ENCODE measurements around the gene TOMM6.

TOMM6 gene

DNA sequence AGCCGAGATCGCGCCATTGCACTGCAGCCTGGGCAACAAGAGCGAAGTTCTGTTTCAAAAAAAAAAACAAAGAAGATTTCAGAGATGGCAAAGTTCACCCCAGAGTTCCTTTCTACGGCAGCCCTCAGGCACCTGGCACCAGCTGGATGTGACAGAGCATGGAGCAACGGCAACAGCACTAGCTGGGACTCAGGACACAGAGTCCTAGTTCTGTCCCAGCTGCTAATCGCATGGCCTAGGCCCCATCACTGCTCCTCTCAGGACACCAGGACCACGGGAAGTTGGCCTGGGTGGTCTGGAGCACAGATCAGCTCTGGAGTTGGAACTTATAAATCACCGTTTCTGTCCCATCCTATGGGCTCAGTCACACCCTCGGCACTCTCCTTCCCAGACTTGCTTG lies 41.4 kb upstream of the TOMM6 start:
- no CpG with 5 or more reads among the region's 10 CpGs for WGBS, 2 donors (ENCODE audit: extremely low coverage in 2 of 2, insufficient read length in 2 of 2, insufficient replicate concordance in 1 of 2)

DNA sequence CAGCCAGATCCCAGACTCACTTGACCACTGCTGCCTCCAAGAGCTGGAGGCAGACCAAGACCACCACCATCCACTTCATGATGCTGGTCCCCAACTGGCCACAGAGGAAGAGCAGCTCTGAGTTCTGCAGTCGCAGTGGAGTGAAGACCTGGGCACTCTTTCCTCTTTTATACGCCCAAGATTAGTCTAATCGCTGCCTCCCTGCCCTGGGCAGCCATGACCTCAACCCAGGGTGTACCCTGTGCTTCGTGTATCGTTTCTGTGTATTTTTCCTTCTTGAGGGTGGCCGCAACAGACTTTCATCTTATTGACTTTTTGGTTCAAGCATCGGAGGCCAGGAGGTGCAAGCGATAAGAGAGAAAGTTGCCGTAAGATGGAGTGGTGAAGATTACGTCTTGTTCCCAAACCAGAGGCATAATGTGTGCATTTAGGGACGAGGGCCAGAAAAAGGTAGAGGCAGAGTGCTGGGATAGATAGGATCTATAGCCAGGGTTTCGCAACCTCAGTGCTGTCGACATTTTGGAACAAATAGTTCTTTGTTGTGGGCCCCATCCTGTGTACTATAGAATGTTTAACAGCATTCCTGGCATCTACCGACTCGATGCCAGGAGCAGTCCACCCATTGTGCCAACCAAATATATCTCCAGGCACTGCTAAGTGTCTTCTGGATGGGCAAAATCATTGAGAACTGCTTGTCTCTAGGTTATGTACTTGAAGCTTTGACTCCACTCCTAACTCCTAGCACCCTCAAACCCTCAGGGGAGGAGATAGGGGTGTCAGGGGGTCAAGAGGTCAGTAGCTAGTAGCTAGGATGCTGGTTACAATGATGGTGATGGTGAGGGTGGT lies 40.0 kb upstream of the TOMM6 start, which contains the start of gene PGC:
Gene PGC (minus strand): TSS at position 142 of the 846 bp plus-strand sequence. CDS start 63 bp downstream, at position 79.
- no peak within 1 kb of the TSS for H3K4ac ChIP-seq (ENCODE audit: low read length)
- H3K27me3 ChIP-seq (ENCODE audit: control insufficient read depth in 3 of 3, insufficient read depth in 3 of 3, low read depth in 1 of 3, low read length in 3 of 3), result peaks cover 0 to 55% (median 0%) of the 10 kb centered on the region in 3 experiments
- H4K91ac ChIP-seq (ENCODE audit: low read depth, low read length, poor library complexity), result no peak within 1 kb of the TSS
- no peak within 1 kb of the TSS for H3K27ac ChIP-seq (replicated peaks; ENCODE audit: low read length)
- H3K23ac ChIP-seq (ENCODE audit: low read depth, low read length, poor library complexity), result peak within 1 kb of the TSS; percentile 62
- no peak within 1 kb of the TSS for H2BK12ac ChIP-seq (ENCODE audit: low read length)
- no peaks in the 10 kb centered on the region for H3K36me3 ChIP-seq (replicated peaks in 1 of 2; ENCODE audit: control insufficient read depth in 2 of 2, insufficient read depth in 2 of 2, low read length in 2 of 2)
- no CpG with 5 or more reads among the region's 15 CpGs for WGBS, 2 donors (ENCODE audit: extremely low coverage in 2 of 2, insufficient read length in 2 of 2, insufficient replicate concordance in 1 of 2)
- peaks cover 0 to 2% of the 10 kb centered on the region in 2 donors for H3K9me3 ChIP-seq (replicated peaks in 1 of 2; ENCODE audit: control insufficient read depth in 2 of 2, insufficient read depth in 1 of 2, low read depth in 1 of 2, low read length in 2 of 2)
- no peak within 1 kb of the TSS for H3K18ac ChIP-seq (ENCODE audit: low read length)
- H2BK5ac ChIP-seq (ENCODE audit: low read length), result peak within 1 kb of the TSS; percentile 28
- no peak within 1 kb of the TSS for H2BK120ac ChIP-seq (ENCODE audit: low read depth, low read length)
- no peak within 1 kb of the TSS for H3K9ac ChIP-seq (ENCODE audit: low read depth, low read length, poor library complexity)
- no peak within 1 kb of the TSS for H2BK15ac ChIP-seq (ENCODE audit: low read length)
- no peak within 1 kb of the TSS for H2AK5ac ChIP-seq (ENCODE audit: low read depth, low read length)
- DNase-seq (ENCODE audit: low spot score), result no peak
- no peak within 1 kb of the TSS for H3K4me2 ChIP-seq (ENCODE audit: insufficient read depth, low read length, poor library complexity, severe bottlenecking)
- H3K14ac ChIP-seq (ENCODE audit: low read length), result no peak within 1 kb of the TSS
- no peaks in the 10 kb centered on the region for H3K4me1 ChIP-seq (ENCODE audit: control insufficient read depth in 2 of 2, insufficient read depth in 1 of 2, low read depth in 1 of 2, low read length in 2 of 2)
- H4K8ac ChIP-seq (ENCODE audit: low read depth, low read length), result no peak within 1 kb of the TSS
- no peaks in the 10 kb centered on the region for H3K79me1 ChIP-seq (ENCODE audit: low read depth, low read length)
- H3K4me3 ChIP-seq (ENCODE audit: low read length in 2 of 2), result no peak within 1 kb of the TSS
- H2AFZ ChIP-seq (ENCODE audit: low read length), result no peak within 1 kb of the TSS

More for the DNA sequence above, 41.4 kb upstream of the TOMM6 start:
- no peak overlapping the region for H3K18ac ChIP-seq (ENCODE audit: low read length)
- no peak overlapping the region for H3K4ac ChIP-seq (ENCODE audit: low read length)
- no peak overlapping the region for H2AK5ac ChIP-seq (ENCODE audit: low read depth, low read length)
- peaks cover 0 to 2% of the 10 kb centered on the region in 2 donors for H3K4me1 ChIP-seq (ENCODE audit: control insufficient read depth in 2 of 2, insufficient read depth in 1 of 2, low read depth in 1 of 2, low read length in 2 of 2)
- no peak overlapping the region for H3K4me2 ChIP-seq (ENCODE audit: insufficient read depth, low read length, poor library complexity, severe bottlenecking)
- no peak overlapping the region for H3K27ac ChIP-seq (replicated peaks; ENCODE audit: low read length)
- H3K36me3 ChIP-seq (replicated peaks in 1 of 2; ENCODE audit: control insufficient read depth in 2 of 2, insufficient read depth in 2 of 2, low read length in 2 of 2), result no peaks in the 10 kb centered on the region
- H2BK15ac ChIP-seq (ENCODE audit: low read length), result no peak overlapping the region
- DNase-seq (ENCODE audit: low spot score), result no peak
- peak overlapping the region; percentile 65 for H3K9ac ChIP-seq (ENCODE audit: low read depth, low read length, poor library complexity)
- peak overlapping the region; percentile 62 for H3K23ac ChIP-seq (ENCODE audit: low read depth, low read length, poor library complexity)
- no peak overlapping the region for H3K14ac ChIP-seq (ENCODE audit: low read length)
- no peak overlapping the region for H4K91ac ChIP-seq (ENCODE audit: low read depth, low read length, poor library complexity)
- H2BK12ac ChIP-seq (ENCODE audit: low read length), result no peak overlapping the region
- no peaks in the 10 kb centered on the region for H3K79me1 ChIP-seq (ENCODE audit: low read depth, low read length)
- H2AFZ ChIP-seq (ENCODE audit: low read length), result no peak overlapping the region
- no peak overlapping the region for H2BK120ac ChIP-seq (ENCODE audit: low read depth, low read length)
- H2BK5ac ChIP-seq (ENCODE audit: low read length), result no peak overlapping the region
- H4K8ac ChIP-seq (ENCODE audit: low read depth, low read length), result no peak overlapping the region
- peaks cover 0 to 53% (median 0%) of the 10 kb centered on the region in 3 experiments for H3K27me3 ChIP-seq (ENCODE audit: control insufficient read depth in 3 of 3, insufficient read depth in 3 of 3, low read depth in 1 of 3, low read length in 3 of 3)
- H3K4me3 ChIP-seq (ENCODE audit: low read length in 2 of 2), result no peak overlapping the region
- H3K9me3 ChIP-seq (replicated peaks in 1 of 2; ENCODE audit: control insufficient read depth in 2 of 2, insufficient read depth in 1 of 2, low read depth in 1 of 2, low read length in 2 of 2), result peaks cover 0 to 2% of the 10 kb centered on the region in 2 donors

DNA sequence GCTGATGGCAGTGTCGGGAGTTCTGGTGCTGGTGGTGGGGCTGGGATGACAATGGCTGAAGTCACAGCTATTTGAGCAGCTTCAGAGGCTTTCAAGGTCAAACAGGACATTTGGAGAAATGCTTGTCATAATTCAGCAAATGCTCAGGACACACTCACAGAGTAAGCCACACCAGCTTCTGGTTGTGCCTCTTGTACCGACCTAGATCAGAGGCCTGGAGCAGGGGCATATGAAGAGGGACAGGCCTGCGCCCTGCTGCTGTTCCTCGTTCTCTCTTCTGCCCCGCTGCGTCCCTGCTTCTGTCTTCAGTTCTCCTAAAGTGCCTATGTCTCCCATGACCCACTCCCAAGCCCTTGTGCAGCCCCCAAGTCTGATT lies 39.4 kb upstream of the TOMM6 start:
- WGBS, 2 donors (ENCODE audit: extremely low coverage in 2 of 2, insufficient read length in 2 of 2, insufficient replicate concordance in 1 of 2), result no CpG with 5 or more reads among the region's 6 CpGs
- Histone ChIP-seq H3K27me3 (ENCODE audit: control insufficient read depth in 3 of 3, insufficient read depth in 3 of 3, low read depth in 1 of 3, low read length in 3 of 3) (peaks cover 0 to 52% (median 0%) of the 10 kb centered on the region in 3 experiments), H2AFZ (ENCODE audit: low read length) (no peak overlapping the region), H3K4me2 (ENCODE audit: insufficient read depth, low read length, poor library complexity, severe bottlenecking) (no peak overlapping the region), H3K79me1 (ENCODE audit: low read depth, low read length) (no peaks in the 10 kb centered on the region), H4K8ac (ENCODE audit: low read depth, low read length) (no peak overlapping the region), H2BK15ac (ENCODE audit: low read length) (no peak overlapping the region), H3K14ac (ENCODE audit: low read length) (no peak overlapping the region), H3K23ac (ENCODE audit: low read depth, low read length, poor library complexity) (no peak overlapping the region), H4K91ac (ENCODE audit: low read depth, low read length, poor library complexity) (no peak overlapping the region), H3K4me3 (ENCODE audit: low read length in 2 of 2) (no peak overlapping the region), H2BK12ac (ENCODE audit: low read length) (no peak overlapping the region), H2BK120ac (ENCODE audit: low read depth, low read length) (no peak overlapping the region), H3K36me3 (replicated peaks in 1 of 2; ENCODE audit: control insufficient read depth in 2 of 2, insufficient read depth in 2 of 2, low read length in 2 of 2) (no peaks in the 10 kb centered on the region), H3K27ac (replicated peaks; ENCODE audit: low read length) (no peak overlapping the region), H3K9ac (ENCODE audit: low read depth, low read length, poor library complexity) (no peak overlapping the region), H3K4ac (ENCODE audit: low read length) (no peak overlapping the region), H2BK5ac (ENCODE audit: low read length) (no peak overlapping the region), H3K18ac (ENCODE audit: low read length) (no peak overlapping the region), H2AK5ac (ENCODE audit: low read depth, low read length) (no peak overlapping the region), H3K9me3 (replicated peaks in 1 of 2; ENCODE audit: control insufficient read depth in 2 of 2, insufficient read depth in 1 of 2, low read depth in 1 of 2, low read length in 2 of 2) (peaks cover 0 to 2% of the 10 kb centered on the region in 2 donors), H3K4me1 (ENCODE audit: control insufficient read depth in 2 of 2, insufficient read depth in 1 of 2, low read depth in 1 of 2, low read length in 2 of 2) (no peaks in the 10 kb centered on the region)
- DNase-seq (ENCODE audit: low spot score), result no peak

DNA sequence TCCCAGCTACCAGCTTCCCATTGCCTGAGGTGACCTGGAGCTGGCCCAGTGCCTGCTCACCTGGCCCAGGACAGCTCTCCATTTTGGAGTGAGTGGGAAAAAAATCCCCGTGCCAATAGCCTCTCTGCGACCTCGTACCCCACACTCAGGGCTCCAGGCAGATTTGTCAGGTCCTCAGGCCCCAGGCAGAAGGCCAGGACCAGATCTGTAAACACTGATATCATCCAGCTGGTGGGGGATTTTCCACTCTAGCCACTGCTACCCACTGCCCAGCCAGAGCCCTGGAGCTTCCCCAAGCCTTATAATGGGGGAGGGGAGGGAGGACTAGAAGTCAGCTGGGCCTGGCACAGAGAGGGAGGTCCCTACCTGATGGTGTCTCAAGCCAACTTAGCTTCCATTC lies 39.0 kb upstream of the TOMM6 start:
- Histone ChIP-seq H2AFZ (ENCODE audit: low read length) (no peak overlapping the region), H2AK5ac (ENCODE audit: low read depth, low read length) (no peak overlapping the region), H3K4me2 (ENCODE audit: insufficient read depth, low read length, poor library complexity, severe bottlenecking) (no peak overlapping the region), H2BK12ac (ENCODE audit: low read length) (no peak overlapping the region), H2BK120ac (ENCODE audit: low read depth, low read length) (no peak overlapping the region), H3K4me3 (ENCODE audit: low read length in 2 of 2) (no peak overlapping the region), H3K14ac (ENCODE audit: low read length) (no peak overlapping the region), H3K4ac (ENCODE audit: low read length) (peak overlapping the region; percentile 53), H3K27me3 (ENCODE audit: control insufficient read depth in 3 of 3, insufficient read depth in 3 of 3, low read depth in 1 of 3, low read length in 3 of 3) (peaks cover 0 to 50% (median 0%) of the 10 kb centered on the region in 3 experiments), H3K9me3 (replicated peaks in 1 of 2; ENCODE audit: control insufficient read depth in 2 of 2, insufficient read depth in 1 of 2, low read depth in 1 of 2, low read length in 2 of 2) (peaks cover 0 to 2% of the 10 kb centered on the region in 2 donors), H3K9ac (ENCODE audit: low read depth, low read length, poor library complexity) (no peak overlapping the region), H3K27ac (replicated peaks; ENCODE audit: low read length) (no peak overlapping the region), H4K8ac (ENCODE audit: low read depth, low read length) (no peak overlapping the region), H3K79me1 (ENCODE audit: low read depth, low read length) (no peaks in the 10 kb centered on the region), H2BK15ac (ENCODE audit: low read length) (peak overlapping the region; percentile 61), H4K91ac (ENCODE audit: low read depth, low read length, poor library complexity) (no peak overlapping the region), H3K4me1 (ENCODE audit: control insufficient read depth in 2 of 2, insufficient read depth in 1 of 2, low read depth in 1 of 2, low read length in 2 of 2) (no peaks in the 10 kb centered on the region), H3K23ac (ENCODE audit: low read depth, low read length, poor library complexity) (no peak overlapping the region), H3K18ac (ENCODE audit: low read length) (no peak overlapping the region), H2BK5ac (ENCODE audit: low read length) (no peak overlapping the region), H3K36me3 (replicated peaks in 1 of 2; ENCODE audit: control insufficient read depth in 2 of 2, insufficient read depth in 2 of 2, low read length in 2 of 2) (no peaks in the 10 kb centered on the region)
- no CpG with 5 or more reads among the region's 3 CpGs for WGBS, 2 donors (ENCODE audit: extremely low coverage in 2 of 2, insufficient read length in 2 of 2, insufficient replicate concordance in 1 of 2)
- DNase-seq (ENCODE audit: low spot score), result no peak

Measured in neuronal stem cell (in vitro differentiated cells).